ENCODE results near the gene STAB1. TPM values are rescaled to one million over a fixed set of nuclear protein-coding genes. Genes with fewer than 3 reads are reported as not detected.
"Not testable (repeated sequence)": the region's sequence is repeated elsewhere in the genome, so short reads cannot be mapped to it uniquely, and the experiment has no call there.

Gene STAB1
- total RNA-seq, 1 donor from 2014 or later, result 0.16 TPM

- Mint-ChIP-seq H3K36me3 (ENCODE audit: low read depth) (no peaks in the 10 kb centered on the region), H3K27me3 (ENCODE audit: insufficient read depth) (no peaks in the 10 kb centered on the region), H3K27ac (no peak overlapping the region), H3K4me3 (no peak overlapping the region), H3K9me3 (no peaks in the 10 kb centered on the region), H3K4me1 (ENCODE audit: low read depth) (no peaks in the 10 kb centered on the region)
- DNase-seq (ENCODE audit: low spot score), result no peak
- intact Hi-C loops (cut with micrococcal nuclease), result no loop called here
Observed at GRCh38 chr3:52521881-52522650, 26.9 kb downstream of the STAB1 start.

DNA sequence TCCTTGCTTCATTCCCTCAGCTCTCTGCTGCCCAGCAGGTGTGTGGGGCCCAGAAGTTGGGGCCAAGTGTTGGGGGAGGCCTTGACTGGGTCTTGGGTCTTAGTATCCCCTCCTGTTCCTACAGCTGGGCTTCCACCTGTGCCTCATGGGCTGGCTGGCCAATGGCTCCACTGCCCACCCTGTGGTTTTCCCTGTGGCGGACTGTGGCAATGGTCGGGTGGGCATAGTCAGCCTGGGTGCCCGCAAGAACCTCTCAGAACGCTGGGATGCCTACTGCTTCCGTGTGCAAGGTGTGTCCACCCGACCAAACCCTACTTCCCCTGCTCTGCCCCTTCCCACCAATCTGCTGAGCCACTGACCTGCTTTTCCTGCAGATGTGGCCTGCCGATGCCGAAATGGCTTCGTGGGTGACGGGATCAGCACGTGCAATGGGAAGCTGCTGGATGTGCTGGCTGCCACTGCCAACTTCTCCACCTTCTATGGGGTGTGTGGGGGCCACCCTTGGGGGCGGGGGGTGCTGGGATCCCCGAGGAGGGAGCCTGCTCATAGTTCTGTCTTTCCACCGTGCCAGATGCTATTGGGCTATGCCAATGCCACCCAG, 27.6 kb downstream of the STAB1 start:
- intact Hi-C loops (cut with micrococcal nuclease), result no loop called here
- Mint-ChIP-seq H3K9me3 (no peaks in the 10 kb centered on the region), H3K4me1 (ENCODE audit: low read depth) (no peaks in the 10 kb centered on the region), H3K4me3 (no peak overlapping the region), H3K27me3 (ENCODE audit: insufficient read depth) (no peaks in the 10 kb centered on the region), H3K27ac (no peak overlapping the region), H3K36me3 (ENCODE audit: low read depth) (peaks cover under 1% of the 10 kb centered on the region)
- no peak for DNase-seq (ENCODE audit: low spot score)

- H3K4me1 Mint-ChIP-seq (ENCODE audit: low read depth), result no peaks in the 10 kb centered on the region
- H3K27me3 Mint-ChIP-seq (ENCODE audit: insufficient read depth), result no peaks in the 10 kb centered on the region
- H3K9me3 Mint-ChIP-seq, result no peaks in the 10 kb centered on the region
Observed at GRCh38 chr3:52523386-52524257, 28.5 kb downstream of the STAB1 start.

DNA sequence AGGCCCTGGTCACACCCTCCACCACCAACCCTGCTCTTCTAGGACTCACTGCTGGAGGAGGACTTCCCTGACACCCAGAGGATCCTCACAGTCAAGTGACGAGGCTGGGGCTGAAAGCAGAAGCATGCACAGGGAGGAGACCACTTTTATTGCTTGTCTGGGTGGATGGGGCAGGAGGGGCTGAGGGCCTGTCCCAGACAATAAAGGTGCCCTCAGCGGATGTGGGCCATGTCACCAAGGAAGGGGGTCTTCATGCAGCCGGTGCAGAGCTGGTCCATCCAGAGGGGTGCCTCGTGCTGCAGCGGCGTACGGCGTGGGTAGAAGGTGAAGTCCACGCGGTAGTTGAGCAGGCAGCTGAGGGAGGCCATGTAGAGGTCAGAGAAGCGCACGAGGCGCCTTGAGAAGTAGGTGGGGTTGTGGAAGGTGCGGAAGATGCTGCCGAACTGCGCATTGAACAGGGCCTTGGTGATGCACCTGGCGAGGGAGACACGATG, 29.2 kb downstream of the STAB1 start:
- H3K27me3 Mint-ChIP-seq (ENCODE audit: insufficient read depth), result no peaks in the 10 kb centered on the region

More at GRCh38 chr3:52523386-52524257, 28.5 kb downstream of the STAB1 start:
- no peak overlapping the region for H3K27ac Mint-ChIP-seq
- H3K36me3 Mint-ChIP-seq (ENCODE audit: low read depth), result peaks cover 4% of the 10 kb centered on the region
- no peak overlapping the region for H3K4me3 Mint-ChIP-seq
- DNase-seq (ENCODE audit: low spot score), result no peak
- intact Hi-C loops (cut with micrococcal nuclease), result no loop called here

DNA sequence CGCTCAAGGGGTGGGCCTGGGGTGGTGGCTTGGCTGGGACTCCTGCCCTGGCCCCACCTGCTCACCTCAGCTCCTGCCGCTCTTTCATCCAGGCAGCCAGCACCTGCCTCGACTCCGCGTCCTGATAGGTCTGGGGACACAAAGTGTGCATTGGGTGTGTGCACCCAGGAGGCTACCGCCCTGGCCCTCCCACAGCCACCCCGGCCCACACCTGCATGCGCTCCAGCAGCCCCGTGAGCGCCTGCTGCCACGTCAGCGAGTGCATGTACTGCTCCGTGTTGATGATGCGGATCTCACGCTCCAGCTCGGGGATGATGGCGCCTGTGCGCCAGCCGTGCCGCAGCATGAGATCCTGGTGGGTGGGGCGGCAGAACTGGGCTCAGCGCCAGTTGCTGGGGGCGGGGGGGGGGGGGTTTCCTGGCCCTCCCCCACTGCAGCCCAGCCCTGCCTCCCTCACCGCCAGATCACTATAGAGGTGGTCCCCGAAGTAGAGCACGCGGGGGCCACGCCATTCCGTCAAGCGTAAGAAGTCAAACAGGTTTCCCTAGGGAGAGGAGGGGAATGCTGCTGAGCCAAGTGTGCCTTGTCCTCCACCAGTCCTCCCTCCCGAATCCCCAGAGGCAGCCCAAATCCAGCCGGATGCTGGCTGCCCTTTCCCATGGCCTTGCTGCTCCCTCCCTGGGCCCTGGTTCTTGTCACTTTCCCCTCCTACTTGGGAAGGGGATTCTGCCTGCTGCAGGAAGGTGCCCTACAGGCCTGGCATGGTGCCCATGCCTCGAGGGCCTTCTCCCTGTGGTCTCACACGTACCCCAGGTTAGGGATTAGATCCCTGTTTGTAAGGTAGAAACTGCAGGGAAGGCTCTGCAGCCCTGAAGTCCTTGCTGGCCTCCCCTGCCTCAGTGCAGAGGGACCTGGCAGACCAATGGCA, 29.9 kb downstream of the STAB1 start:
- no peak for DNase-seq (ENCODE audit: low spot score)
- Mint-ChIP-seq H3K27me3 (ENCODE audit: insufficient read depth) (no peaks in the 10 kb centered on the region), H3K4me3 (no peak overlapping the region), H3K27ac (no peak overlapping the region), H3K36me3 (ENCODE audit: low read depth) (peaks cover 6% of the 10 kb centered on the region), H3K9me3 (no peaks in the 10 kb centered on the region), H3K4me1 (ENCODE audit: low read depth) (no peaks in the 10 kb centered on the region)
- intact Hi-C loops (cut with micrococcal nuclease), result no loop called here

More for the DNA sequence above, 29.2 kb downstream of the STAB1 start:
- H3K4me3 Mint-ChIP-seq, result no peak overlapping the region
- H3K36me3 Mint-ChIP-seq (ENCODE audit: low read depth), result peaks cover 6% of the 10 kb centered on the region
- no peaks in the 10 kb centered on the region for H3K9me3 Mint-ChIP-seq
- intact Hi-C loops (cut with micrococcal nuclease), result no loop called here
- H3K4me1 Mint-ChIP-seq (ENCODE audit: low read depth), result no peaks in the 10 kb centered on the region
- H3K27ac Mint-ChIP-seq, result no peak overlapping the region
- no peak for DNase-seq (ENCODE audit: low spot score)

GRCh38 chr3:52525680-52526561, 30.8 kb downstream of the STAB1 start:
- Mint-ChIP-seq H3K27me3 (ENCODE audit: insufficient read depth) (no peaks in the 10 kb centered on the region), H3K9me3 (no peaks in the 10 kb centered on the region), H3K4me3 (no peak overlapping the region), H3K27ac (no peak overlapping the region), H3K4me1 (ENCODE audit: low read depth) (no peaks in the 10 kb centered on the region), H3K36me3 (ENCODE audit: low read depth) (peaks cover 6% of the 10 kb centered on the region)
- intact Hi-C loops (cut with micrococcal nuclease), result no loop called here
- DNase-seq (ENCODE audit: low spot score), result no peak

DNA sequence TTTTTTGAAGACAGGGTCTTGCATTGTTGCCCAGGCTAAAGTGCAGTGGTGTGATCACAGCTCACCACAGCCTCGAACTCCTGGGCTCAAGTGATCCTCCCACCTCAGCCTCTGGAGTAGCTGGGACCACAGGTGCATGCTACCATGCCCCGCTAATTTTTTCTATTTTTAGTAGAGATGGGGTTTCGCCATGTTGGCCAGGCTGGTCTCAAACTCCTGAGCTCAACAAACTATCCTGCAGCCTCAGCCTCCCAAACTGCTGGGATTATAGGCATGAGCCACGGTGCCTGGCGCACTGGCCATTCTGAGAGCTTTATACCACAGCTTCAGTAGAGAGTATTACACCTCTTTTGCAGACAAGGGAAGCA, 31.5 kb downstream of the STAB1 start:
- DNase-seq (ENCODE audit: low spot score); H3K27me3 Mint-ChIP-seq (ENCODE audit: insufficient read depth); H3K4me3 Mint-ChIP-seq; H3K9me3 Mint-ChIP-seq; H3K36me3 Mint-ChIP-seq (ENCODE audit: low read depth); intact Hi-C loops (cut with micrococcal nuclease); H3K27ac Mint-ChIP-seq; H3K4me1 Mint-ChIP-seq (ENCODE audit: low read depth): not testable (repeated sequence)

GRCh38 chr3:52527039-52527731, 32.0 kb downstream of the STAB1 start:
- intact Hi-C loops (cut with micrococcal nuclease), result no loop called here
- no peak overlapping the region for H3K27ac Mint-ChIP-seq
- H3K27me3 Mint-ChIP-seq (ENCODE audit: insufficient read depth), result no peaks in the 10 kb centered on the region
- H3K4me1 Mint-ChIP-seq (ENCODE audit: low read depth), result peaks cover under 1% of the 10 kb centered on the region
- no peak for DNase-seq (ENCODE audit: low spot score)
- no peaks in the 10 kb centered on the region for H3K9me3 Mint-ChIP-seq
- no peak overlapping the region for H3K4me3 Mint-ChIP-seq
- peaks cover 6% of the 10 kb centered on the region for H3K36me3 Mint-ChIP-seq (ENCODE audit: low read depth)

DNA sequence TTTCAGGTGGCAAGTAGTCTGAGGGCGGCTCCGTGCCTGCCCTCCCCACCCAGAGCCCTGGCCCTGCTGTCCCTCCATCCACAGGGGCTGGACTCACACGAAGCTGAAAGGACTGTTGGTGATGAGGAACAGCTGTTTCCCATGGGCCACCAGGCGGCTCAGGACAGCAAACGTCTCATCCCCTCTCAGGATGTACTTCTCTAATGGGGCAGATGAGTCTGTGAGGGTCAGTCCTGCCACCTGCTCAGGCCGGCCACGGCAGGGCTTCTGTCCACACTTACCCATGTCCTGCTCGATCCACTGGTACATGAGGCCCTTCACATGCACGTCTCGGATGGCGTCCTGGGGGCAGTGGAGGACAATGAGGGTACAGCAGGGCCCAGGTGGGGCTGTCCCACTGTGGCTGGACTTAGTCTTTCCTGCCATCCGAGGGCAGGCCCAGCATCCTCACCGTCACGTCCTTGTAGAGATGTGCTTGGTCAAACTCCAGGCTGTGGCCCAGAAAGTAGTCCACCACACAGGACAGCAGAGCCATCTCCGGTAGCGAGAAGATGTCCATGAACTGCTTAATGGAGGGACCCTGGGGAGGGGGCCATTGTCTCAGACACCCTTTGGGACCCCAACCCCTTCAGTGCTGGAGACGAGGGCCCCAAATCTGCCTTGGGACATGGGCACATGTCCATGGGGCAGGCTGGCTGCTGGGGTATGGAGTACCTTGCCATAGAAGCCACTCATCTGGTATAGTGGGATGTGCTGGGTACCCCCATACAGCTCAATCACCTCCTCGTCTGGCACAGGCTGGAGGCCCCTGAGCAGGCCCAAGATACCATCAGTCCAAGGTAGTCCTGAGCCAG, 32.8 kb downstream of the STAB1 start:
- intact Hi-C loops (cut with micrococcal nuclease), result no loop called here
- Mint-ChIP-seq H3K9me3 (no peaks in the 10 kb centered on the region), H3K36me3 (ENCODE audit: low read depth) (peaks cover 6% of the 10 kb centered on the region), H3K27me3 (ENCODE audit: insufficient read depth) (no peaks in the 10 kb centered on the region), H3K27ac (no peak overlapping the region), H3K4me3 (no peak overlapping the region), H3K4me1 (ENCODE audit: low read depth) (peaks cover 8% of the 10 kb centered on the region)
- DNase-seq (ENCODE audit: low spot score), result no peak

GRCh38 chr3:52528586-52529375, 33.6 kb downstream of the STAB1 start:
- intact Hi-C loops (cut with micrococcal nuclease), result no loop called here
- Mint-ChIP-seq H3K9me3 (no peaks in the 10 kb centered on the region), H3K36me3 (ENCODE audit: low read depth) (peaks cover 6% of the 10 kb centered on the region), H3K27me3 (ENCODE audit: insufficient read depth) (no peaks in the 10 kb centered on the region), H3K27ac (no peak overlapping the region), H3K4me3 (no peak overlapping the region), H3K4me1 (ENCODE audit: low read depth) (peaks cover 8% of the 10 kb centered on the region)
- no peak for DNase-seq (ENCODE audit: low spot score)

Data from activated T-helper 1 cell treated with anti-CD3 and anti-CD28 coated beads, Interleukin-12 subunit alpha, Interleukin-12 subunit beta, Interleukin-2, Interleukin-4 antibody, amounts not matched to agents 30 ng/mL and 10 ng/mL and 1 ng/mL, durations not matched to agents 14 hours and 24 hours and 36 hours (primary cell).